Lung (tissue), 12 donors: ENCODE data around the gene NUP210. TPM values are rescaled to one million over a fixed set of nuclear protein-coding genes. Genes with fewer than 3 reads are reported as not detected.

ENCODE experiments used
- ATAC-seq: fragments of 200-7000 bp; cut with Tn5 transposase; one replicate; pipeline ENCODE4 v1.9.1; 2020; ENCODE audit warnings: moderate number of reproducible peaks; ENCODE audit not compliant: insufficient read depth, low FRiP score
- DNase-seq, 3 donors: peaks; one replicate each; pipeline ENCODE4 v3.0.0-alpha.2; 2013 to 2017
- H3K27ac ChIP-seq, 2 donors: one replicate each; pipeline ENCODE4 v1.5.1; 2013; ENCODE audit warnings: mild to moderate bottlenecking in 2 of 2, moderate library complexity in 2 of 2, control low read depth in 1 of 2, inconsistent platforms in 1 of 2, low read depth in 1 of 2, low read length in 1 of 2
- H3K27me3 ChIP-seq, 3 donors: one replicate each; pipeline ENCODE4 v1.5.1; 2013; ENCODE audit warnings: low read length in 2 of 3; ENCODE audit not compliant: control insufficient read depth in 3 of 3, insufficient read depth in 3 of 3
- H3K36me3 ChIP-seq, 4 donors: one replicate each; pipeline ENCODE4 v1.5.1; 2013; ENCODE audit warnings: low read length in 4 of 4, mild to moderate bottlenecking in 1 of 4, moderate library complexity in 1 of 4; ENCODE audit not compliant: control insufficient read depth in 4 of 4, insufficient read depth in 4 of 4
- H3K4me1 ChIP-seq, 5 donors: one replicate each; pipeline ENCODE4 v1.5.1; 2013; ENCODE audit warnings: low read length in 5 of 5, mild to moderate bottlenecking in 2 of 5, moderate library complexity in 1 of 5; ENCODE audit not compliant: control insufficient read depth in 5 of 5, insufficient read depth in 5 of 5
- H3K4me3 ChIP-seq: one replicate; pipeline ENCODE4 v1.5.1; 2013; ENCODE audit warnings: mild to moderate bottlenecking, control low read depth, moderate library complexity
- H3K9ac ChIP-seq, 2 donors: one replicate each; pipeline ENCODE4 v1.5.1; 2013; ENCODE audit warnings: low read length in 2 of 2, control low read depth in 1 of 2; ENCODE audit not compliant: insufficient read depth in 1 of 2
- H3K9me3 ChIP-seq, 4 donors: one replicate each; pipeline ENCODE4 v1.5.1; 2013; ENCODE audit warnings: low read length in 3 of 4, mild to moderate bottlenecking in 1 of 4, moderate library complexity in 1 of 4; ENCODE audit not compliant: control insufficient read depth in 4 of 4, insufficient read depth in 3 of 4
- WGBS, 2 donors: extraction: QIAGEN DNeasy Blood & Tissue Kit; methylation state at CpG; one replicate each; pipeline ENCODE4 v1.1.7; 2013; 5-methylcytosine and 5-hydroxymethylcytosine counted together
- polyA plus RNA-seq, 2 donors: library from polyadenylated mRNA; stranded (reverse); fragments of 200-250 nt; gene quantifications; one replicate each; pipeline ENCODE4 v1.2.1, GENCODE V29; 2013
- total RNA-seq, 2 donors: library from RNA; depleted of rRNA in 1 of 2; stranded (reverse); fragments of >200 nt in 1 of 2; gene quantifications; one replicate each; pipeline ENCODE4 v1.2.1, GENCODE V29; 2014 to 2021
- TF ChIP-seq, protein P1 (sequence below): IDR thresholded peaks from 2 replicates; pipeline ENCODE4 v1.5.1; 2012; ENCODE audit warnings: mild to moderate bottlenecking; ENCODE audit errors: control extremely low read depth, extremely low read depth
- donor health status: control.
- donor health status: control.
- donor health status: Bipolar disorder and iron deficiency.
- donor health status: healthy.
- donor health status: DM: yes; HTN: yes; CAD: no.

NUP210 gene
- total and polyA plus RNA-seq, 4 donors, result 5.4 to 20.4 (median 10.5) TPM

DNA sequence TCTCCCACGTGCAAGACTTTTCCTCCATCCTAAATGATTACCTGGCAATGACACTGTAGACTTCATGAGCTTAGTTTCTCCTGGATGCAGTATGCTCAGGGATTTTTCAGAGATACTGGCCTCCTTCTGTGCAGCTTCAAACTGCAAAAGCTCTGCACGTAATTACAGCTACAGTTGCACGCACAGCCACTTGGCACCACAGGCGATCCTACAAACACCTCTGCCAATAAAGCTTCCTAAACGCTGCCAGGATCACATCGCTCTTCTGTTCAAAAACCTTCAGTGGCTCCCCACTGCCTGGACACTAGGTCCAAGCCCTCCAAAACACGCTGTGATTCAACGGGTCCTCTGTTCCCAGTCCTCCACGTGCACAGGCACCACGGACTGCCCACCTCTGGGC lies 49.5 kb downstream of the NUP210 start:
- ATAC-seq, result no peak
- no peaks in the 10 kb centered on the region for H3K9me3 ChIP-seq
- no peak for DNase-seq
- peaks cover 0 to 34% (median 0%) of the 10 kb centered on the region in 4 donors for H3K36me3 ChIP-seq
- H3K27ac ChIP-seq, result no peak overlapping the region
- H3K4me3 ChIP-seq, result no peak overlapping the region
- 91 to 95% methylated on average over 10 of the region's 10 CpGs for WGBS, 2 donors
- H3K9ac ChIP-seq, result no peak overlapping the region
- TF ChIP-seq, protein P1, sequence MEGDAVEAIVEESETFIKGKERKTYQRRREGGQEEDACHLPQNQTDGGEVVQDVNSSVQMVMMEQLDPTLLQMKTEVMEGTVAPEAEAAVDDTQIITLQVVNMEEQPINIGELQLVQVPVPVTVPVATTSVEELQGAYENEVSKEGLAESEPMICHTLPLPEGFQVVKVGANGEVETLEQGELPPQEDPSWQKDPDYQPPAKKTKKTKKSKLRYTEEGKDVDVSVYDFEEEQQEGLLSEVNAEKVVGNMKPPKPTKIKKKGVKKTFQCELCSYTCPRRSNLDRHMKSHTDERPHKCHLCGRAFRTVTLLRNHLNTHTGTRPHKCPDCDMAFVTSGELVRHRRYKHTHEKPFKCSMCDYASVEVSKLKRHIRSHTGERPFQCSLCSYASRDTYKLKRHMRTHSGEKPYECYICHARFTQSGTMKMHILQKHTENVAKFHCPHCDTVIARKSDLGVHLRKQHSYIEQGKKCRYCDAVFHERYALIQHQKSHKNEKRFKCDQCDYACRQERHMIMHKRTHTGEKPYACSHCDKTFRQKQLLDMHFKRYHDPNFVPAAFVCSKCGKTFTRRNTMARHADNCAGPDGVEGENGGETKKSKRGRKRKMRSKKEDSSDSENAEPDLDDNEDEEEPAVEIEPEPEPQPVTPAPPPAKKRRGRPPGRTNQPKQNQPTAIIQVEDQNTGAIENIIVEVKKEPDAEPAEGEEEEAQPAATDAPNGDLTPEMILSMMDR, result no peak
- no peaks in the 10 kb centered on the region for H3K27me3 ChIP-seq
- no peaks in the 10 kb centered on the region for H3K4me1 ChIP-seq

DNA sequence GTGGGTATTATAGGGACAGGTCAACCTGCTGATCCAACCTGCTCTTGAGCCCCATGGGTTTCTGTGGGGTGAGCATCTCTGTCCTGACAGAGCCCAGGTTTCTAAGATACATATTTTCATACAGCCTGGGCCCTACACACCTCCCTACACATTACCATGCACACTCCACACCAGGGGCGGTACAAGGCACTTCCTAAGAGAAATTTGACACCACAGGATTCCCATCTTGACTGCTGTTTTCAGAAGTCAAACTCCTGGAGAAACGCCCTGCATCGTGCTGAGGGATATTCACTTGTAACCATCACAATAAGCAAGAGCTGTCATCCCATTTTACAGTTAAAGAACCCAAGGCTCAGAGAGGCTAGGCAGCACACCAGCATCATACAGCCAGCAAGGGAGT lies 50.1 kb downstream of the NUP210 start:
- TF ChIP-seq, protein P1, result no peak
- H3K4me3 ChIP-seq, result no peak overlapping the region
- peaks cover 0 to 34% (median 0%) of the 10 kb centered on the region in 4 donors for H3K36me3 ChIP-seq
- DNase-seq (no peak), ATAC-seq (no peak)
- no peak overlapping the region for H3K27ac ChIP-seq
- no peaks in the 10 kb centered on the region for H3K4me1 ChIP-seq
- H3K27me3 ChIP-seq, result no peaks in the 10 kb centered on the region
- WGBS, 2 donors, result 75 to 89% methylated on average over 3 of the region's 3 CpGs
- H3K9me3 ChIP-seq, result no peaks in the 10 kb centered on the region
- H3K9ac ChIP-seq, result no peak overlapping the region

DNA sequence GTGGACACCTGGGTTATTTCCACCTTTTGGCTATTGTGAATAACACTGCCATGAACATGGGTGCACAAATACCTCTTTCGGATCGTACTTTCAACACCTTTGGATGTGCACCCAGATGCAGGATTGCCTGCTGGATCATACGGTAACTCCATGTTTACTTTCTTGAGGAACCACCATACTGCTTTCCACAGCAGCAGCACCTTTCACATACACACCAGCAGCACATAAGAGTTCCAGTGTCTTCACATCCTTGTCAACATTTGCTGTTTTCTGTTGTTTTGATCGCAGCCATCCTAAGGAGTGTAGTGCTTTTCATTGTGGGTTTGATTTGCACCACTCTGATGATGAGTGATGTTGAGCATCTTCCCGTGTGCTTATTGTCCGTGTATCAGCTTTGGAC lies 51.3 kb downstream of the NUP210 start:
- TF ChIP-seq, protein P1, result no peak
- Histone ChIP-seq H3K36me3 (peaks cover 0 to 29% (median 0%) of the 10 kb centered on the region in 4 donors), H3K9ac (no peak overlapping the region), H3K4me1 (no peaks in the 10 kb centered on the region), H3K27me3 (no peaks in the 10 kb centered on the region), H3K4me3 (no peak overlapping the region), H3K9me3 (no peaks in the 10 kb centered on the region), H3K27ac (no peak overlapping the region)
- ATAC-seq, result no peak
- DNase-seq, result no peak
- WGBS, 2 donors, result 95 to 96% methylated on average over 6 of the region's 6 CpGs

DNA sequence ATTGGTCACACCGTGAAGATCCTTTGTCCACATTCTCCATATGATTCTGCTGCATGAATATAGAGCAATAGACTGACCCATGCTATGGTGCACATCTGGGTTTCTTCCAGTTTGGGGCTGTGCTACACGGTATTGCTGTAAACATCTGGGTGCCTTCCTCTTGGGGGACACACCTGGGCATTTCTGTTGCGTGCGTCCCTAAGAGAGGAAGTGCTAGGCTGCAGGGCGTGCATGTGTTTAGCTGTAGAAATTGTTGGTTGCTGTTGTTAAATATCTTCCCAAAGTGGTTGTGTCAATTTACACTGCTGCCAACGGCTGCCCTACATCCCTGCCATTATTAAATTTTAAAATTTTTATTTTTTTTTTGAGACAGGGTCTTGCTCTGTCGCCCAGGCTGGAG lies 52.4 kb downstream of the NUP210 start:
- WGBS, 2 donors, result 69 to 72% methylated on average over 7 of the region's 7 CpGs
- Histone ChIP-seq H3K4me3 (no peak overlapping the region), H3K27me3 (no peaks in the 10 kb centered on the region), H3K9ac (no peak overlapping the region), H3K9me3 (no peaks in the 10 kb centered on the region), H3K4me1 (no peaks in the 10 kb centered on the region), H3K27ac (no peak overlapping the region), H3K36me3 (peaks cover 0 to 27% (median 0%) of the 10 kb centered on the region in 4 donors)
- DNase-seq, result no peak
- TF ChIP-seq, protein P1, result no peak
- ATAC-seq, result no peak
